HG02884 (cell line): Measurements from ENCODE around the gene NT5C.
A peak's percentile ranks its signal among the peaks of the same experiment; 100 is the strongest.

Experiments used
- ATAC-seq: cut with Tn5 transposase; IDR thresholded peaks from one replicate; pipeline ENCODE4 v1.9.1; 2021; ENCODE audit warnings: mild to moderate bottlenecking, moderate library complexity; ENCODE audit not compliant: unreplicated experiment

NT5C gene

DNA sequence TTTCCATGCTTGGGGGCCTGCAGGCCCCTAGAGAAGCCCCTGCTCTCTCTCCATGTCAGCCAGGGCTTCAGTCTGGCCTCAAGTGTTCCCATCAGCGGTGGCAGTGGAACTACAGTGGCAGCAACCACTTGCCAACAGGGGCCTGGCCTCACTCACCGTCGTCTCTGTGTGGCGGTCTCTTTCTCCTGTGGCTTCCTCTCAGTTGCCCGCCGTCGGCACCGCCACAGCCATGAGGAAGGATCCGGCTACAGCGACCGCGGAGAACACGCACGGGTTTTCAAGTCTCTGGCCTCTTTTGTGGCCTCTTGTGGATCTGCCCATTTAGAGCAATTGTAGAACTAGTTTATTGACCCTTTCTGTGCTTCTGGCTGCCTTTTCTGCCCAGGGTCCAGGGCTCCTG lies 13.2 kb downstream of the NT5C start:
- no peak for ATAC-seq

DNA sequence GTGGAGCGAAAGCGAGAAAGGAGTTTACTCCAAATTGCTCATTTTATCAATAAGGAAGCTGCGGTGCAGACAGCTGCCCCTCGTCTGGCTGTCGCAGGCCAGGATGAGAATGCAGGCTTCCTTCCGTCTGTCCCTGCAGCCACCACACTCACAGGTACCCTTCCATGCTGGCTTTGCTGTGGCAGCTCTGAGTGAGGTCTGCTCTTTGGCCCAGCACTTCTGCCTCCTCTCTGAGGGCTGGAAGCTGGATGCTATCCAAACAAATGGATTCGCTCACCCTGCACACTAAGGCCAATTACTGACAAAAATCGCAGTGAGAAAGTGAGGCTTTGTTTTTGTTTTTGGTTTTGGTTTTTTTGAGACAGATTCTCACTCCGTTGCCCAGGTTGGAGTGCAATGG lies 14.8 kb downstream of the NT5C start:
- ATAC-seq: no peak

DNA sequence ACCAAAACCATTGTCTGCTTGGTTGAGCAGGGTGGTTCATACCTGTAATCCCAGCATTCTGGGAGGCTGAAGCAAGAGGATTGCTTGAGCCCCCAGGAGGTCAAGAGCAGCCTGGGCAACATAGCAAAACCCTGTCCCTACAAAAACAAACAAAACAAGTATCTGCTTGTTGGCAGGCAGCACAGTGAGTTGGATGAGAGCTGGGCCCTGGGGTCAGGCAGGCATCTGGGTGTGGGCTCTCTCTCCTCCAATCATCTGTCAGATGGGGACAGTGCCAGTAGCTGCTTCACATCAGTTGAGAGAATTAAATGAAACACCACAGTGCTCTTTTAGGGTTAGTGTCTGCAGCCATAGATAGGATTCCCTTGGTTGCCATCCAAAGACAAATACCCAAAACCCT lies 16.0 kb downstream of the NT5C start:
- ATAC-seq: no peak

DNA sequence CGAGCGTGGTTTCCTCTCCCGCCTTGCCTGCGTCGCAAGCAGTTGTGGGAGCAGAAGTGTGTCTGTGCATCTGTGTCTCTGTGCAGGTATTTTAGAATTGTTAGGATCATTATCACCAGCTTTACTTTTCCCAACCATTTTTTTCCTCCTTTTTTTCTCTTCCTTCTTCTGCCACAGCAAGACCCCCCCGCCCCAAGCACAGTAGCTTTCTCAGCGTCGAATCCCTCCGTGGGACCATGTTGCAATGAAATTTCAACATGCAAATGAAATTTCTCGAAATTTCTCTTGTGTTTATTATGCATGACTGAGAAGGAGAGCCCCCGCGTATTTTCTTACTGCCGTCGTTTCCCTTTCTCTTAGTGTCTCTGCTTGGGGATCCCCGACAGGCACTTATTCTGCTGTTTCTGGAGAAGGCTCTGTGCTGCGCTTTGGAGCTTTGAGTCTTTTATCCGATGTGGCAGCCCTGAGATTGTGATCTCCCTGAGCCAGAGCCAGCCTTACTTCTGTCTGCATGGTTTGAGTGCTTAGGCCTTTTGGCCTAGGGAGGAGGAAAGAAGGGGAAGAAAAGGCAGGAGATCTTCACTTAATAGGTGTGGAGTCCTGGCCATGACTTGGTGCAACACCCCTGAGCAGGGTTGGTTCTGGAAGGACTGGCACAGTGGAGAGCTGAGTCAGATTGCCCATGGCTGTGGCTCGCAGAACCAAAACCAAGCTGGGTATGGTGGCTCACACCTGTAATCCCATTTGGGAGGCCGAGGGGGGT lies 16.8 kb downstream of the NT5C start:
- no peak for ATAC-seq

DNA sequence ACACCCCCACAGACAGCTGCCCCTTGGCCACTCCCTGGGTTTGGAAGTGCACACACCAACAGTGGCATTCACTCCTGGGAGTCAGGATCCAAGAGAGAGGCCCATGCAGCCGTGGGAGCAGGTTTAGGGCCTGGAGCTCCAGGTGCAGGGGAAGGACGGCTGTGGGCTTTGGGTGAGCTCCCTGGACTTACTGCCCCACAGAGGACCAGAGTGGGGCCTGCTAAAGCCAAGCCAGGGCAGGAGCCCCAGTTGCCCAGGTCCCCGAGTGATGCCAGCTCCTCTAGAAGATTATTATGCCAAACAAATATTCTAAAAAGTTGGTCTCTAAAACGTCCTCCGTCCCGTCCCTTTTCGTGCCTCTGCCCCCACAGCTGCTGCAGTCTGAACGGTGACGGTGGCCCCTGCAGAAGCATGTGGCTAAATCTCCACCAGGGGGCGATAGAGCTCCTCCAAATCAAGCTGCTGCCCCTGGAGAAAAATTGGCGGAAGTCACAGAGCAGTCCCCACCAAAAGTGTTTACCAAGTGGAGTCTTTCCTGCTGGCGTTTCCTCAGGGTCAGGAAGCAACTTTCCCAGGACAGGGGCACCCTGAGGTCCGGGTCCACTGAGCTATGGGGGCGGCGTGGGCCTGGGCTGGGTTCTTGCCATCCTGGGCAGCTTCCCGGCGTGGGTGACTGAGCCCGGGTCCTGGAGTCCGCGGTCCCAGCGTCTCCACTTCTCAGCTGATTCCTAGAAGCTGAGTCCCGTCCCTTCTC lies 17.6 kb downstream of the NT5C start:
- ATAC-seq: no peak

DNA sequence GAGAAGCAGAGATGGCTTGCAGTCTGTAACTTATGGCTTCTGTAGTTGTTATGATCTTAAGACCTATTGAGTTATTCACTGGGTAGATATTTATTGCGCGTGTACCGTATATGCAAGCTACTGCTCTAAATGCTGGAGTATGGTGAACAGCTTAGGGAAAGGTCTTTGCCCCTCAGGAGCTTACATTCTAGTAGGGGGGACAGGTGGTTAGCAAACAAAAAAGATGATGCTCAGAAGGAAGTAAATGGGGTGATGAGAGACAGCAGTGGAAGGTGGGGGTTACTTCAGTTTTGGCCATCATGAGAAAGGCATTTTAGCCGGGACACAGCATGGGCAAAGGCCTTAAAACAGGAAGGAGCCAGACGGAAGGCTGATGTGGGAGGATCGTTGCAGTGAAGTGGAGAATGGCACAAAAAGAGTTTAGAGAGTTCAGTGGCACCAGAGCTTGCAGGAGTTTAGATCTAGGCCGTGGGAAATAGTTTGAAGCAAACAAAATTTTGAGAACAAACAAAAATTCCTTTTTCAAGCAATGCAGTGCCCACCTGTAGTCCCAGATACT lies 19.7 kb downstream of the NT5C start:
- no peak for ATAC-seq

DNA sequence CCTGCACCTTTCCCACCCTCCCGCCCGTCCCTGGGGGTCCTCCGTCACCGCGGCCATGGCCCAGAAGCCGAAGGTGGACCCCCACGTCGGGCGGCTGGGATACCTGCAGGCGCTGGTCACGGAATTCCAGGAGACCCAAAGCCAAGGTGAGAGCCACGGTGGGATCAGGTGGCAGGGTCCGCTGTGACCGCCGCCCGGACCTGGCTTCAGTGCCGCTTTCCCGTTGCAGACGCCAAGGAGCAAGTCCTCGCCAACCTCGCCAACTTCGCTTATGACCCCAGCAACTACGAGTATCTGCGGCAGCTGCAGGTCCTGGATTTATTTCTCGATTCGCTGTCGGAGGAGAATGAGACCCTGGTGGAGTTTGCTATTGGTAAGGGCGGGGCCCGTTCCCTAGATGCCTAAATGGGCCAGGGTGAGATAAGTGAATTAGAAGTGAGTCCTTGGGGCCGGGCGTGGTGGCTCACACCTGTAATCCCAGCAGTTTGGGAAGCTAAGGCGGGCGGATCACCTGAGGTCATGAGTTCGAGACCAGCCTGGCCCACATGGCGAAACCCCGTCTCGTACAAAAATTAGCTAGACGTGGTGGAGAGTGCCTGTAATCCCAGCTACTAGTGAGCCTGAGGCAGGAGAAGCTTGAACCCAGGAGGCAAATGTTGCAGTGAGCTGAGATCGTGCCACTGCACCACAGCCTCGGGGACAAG lies 21.2 kb downstream of the NT5C start:
- ATAC-seq: no peak

DNA sequence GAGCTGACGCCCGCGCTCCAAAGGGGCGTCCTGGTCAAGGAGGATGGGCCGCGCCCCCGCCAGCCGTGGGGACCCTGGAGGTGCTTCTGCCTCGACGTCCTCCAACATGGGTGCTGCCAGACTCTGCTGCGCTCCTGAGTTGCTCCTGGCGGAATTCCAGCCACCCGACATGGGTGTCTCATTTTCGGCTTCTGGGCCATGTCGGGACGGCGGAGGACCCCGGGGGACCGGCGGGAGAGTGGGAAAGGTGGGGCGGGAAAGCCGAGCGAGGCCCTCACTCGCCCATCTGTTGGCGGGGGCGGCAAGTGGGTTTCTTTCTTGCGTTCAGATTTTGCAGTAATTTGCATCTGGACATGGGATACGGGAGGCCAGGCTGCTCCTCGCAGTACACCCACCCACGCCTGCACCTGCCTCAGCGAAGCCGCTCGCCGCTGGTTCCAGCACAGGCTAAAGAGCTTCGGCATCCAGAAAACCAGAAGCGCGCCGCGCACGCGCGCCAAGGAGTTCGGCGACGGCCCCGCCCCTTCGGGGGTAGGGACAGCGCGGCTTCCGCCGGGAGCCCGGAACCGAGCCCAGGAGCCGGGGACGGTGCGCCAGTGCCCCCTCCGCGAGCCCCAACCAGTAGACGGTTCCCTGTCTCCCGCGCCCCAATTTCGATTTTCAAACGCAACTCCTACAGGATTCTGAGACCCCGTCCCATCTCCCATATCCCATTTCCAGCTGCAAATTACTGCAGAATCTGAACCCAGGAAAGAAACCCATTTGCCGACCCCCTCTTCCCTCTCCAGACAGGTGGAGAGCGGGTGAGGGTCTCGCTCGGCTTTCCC lies 21.9 kb downstream of the NT5C start, which contains the start of gene ARMC7:
ARMC7 (plus strand) TSS at position 563 of the 827 bp plus-strand sequence. CDS start 320 bp downstream, outside the sequence.
- ATAC-seq: peak; percentile 51

DNA sequence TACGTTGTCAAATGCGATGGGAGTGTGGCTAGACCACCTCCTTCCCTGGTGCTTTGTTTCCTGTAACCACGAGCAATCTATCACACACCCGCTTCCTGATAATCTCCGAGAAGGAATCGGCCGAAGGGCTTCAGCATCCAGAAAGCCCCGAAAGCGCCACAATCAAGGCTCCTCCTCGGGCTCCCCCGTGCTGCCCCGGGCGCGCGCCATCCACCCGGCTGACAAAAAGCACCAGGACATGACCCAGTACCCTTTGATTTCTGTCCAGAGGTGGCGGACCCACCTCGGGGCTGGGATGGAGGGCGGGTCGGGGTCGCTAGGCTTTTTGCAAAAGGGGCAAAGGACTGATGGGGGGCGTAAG lies 22.5 kb downstream of the NT5C start:
- ATAC-seq: no peak

DNA sequence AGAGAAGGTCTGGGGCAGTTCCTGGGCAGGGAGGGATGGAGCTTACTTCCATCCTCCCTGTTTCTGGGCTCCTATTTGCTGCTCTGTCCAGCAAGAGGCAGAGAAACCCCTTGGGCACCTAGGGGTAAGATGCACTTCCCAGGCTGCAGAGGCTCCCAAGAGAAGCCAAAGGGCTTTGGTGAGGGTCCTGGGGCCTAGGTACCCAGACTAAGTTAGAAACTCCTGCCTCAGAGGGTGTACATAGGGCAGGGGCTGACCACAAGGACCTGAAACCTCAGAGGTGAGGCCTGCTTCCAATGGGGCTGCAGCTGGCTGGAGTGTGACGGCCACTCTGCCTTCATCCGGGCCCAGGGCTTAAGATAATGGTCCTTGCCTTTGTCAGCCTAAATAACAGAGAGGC lies 23.3 kb downstream of the NT5C start:
- no peak for ATAC-seq

DNA sequence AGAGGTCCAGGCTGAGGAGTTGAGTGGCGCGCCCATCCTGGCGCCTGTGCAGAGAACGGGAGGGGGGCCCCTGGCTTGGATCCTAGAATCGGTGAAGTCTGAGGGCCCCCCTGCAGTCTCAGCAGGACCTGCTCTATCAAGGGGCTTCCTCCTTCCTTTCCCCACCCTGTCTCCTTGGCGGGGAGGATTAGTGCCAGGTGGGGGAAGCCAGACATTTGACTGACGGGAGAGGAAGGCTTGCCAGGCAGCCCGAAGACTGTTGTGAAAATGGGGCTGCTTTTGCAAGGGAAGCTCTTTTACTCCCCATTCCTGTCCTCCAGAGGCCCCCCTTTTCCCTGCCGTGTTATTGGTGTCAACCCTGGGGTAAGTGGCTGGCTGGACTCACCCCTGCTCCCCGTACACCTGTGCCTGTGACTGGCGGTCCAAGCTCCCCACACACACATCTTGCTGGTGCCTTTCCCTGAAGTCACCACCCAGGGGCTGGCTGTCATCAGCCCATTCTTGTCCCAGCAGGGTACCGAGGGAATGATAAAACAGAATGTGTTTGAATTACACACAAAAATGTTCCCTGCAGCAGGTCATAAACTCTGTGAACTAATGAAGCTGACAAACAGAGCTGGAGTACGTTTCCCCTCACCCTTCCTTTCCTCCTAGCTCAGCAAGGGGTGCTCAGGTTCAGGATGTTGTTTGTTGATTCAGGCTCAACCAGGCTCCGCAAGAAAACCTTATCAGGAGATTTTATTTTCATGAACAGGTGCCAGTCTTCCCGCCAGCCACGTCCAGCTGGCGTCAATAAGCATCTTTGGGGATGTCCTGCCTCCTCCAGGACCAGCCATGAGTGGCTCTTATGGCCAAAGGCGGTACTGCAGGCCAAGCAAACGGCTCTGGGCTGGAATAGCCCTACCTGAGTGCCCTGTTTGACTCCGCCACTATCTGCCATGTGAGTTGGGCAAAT lies 26.1 kb downstream of the NT5C start:
- ATAC-seq: no peak

DNA sequence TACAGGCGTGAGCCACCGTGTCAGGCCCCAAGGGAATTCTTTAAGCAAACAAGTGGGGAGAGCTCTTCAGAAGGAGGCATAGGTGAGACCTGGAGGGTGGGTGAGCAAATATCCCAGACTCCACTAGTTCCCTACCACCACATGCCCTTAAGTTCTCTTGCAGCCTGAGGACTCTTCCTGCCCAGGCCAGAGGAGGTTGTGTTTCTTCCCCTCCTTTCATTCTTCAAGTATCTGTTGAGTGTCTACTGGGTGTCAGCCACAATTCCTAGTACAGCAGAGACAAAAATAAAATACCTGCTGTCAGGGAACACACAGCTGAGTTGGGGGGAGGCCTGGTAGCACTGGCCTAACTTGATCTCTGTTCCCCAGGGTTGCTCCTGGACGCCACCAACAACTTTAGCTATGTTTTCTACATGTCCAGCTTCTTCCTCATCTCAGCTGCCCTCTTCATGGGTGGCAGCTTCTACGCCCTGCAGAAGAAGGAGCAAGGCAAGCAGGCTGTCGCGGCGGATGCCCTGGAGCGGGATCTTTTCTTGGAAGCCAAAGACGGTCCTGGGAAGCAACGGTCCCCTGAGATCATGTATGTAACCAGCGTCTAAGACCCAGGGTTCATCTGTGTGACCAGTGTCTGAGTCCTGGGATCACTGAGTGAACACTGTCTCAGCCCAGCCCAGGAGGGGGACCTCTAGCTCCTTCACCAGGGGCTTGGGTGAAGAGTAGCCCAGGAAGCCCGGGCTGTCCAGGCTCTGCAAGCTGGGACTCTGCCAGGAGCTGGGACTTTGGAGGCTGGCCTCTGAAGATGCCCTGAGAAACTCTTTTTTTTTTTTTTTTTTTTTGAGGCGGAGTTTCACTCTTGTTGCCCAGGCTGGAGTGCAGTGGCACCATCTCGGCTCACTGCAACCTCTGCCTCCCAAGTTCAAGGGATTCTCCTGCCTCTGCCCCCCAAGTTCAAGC lies 27.7 kb downstream of the NT5C start:
- ATAC-seq: no peak

DNA sequence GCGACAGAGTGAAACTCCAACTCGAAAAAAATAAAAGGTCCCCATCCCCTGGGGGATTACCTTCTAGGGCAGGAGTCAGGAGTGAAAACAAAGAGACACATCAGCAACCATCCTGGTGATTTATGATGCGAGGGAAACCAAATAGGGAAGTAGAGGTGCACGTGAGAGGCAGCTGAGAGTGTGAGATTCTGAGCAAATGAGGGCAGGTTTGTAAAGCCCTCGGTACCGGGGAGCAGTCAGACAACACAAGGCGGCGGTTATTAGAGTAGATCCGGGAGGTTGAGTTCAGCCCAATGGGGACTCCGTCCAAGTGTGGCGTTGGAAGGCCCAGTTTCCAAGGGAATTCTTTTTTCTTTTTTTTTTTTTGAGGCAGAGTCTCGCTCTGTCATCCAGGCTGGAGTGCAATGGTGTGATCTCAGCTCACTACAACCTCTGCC lies 29.1 kb downstream of the NT5C start:
- no peak for ATAC-seq

DNA sequence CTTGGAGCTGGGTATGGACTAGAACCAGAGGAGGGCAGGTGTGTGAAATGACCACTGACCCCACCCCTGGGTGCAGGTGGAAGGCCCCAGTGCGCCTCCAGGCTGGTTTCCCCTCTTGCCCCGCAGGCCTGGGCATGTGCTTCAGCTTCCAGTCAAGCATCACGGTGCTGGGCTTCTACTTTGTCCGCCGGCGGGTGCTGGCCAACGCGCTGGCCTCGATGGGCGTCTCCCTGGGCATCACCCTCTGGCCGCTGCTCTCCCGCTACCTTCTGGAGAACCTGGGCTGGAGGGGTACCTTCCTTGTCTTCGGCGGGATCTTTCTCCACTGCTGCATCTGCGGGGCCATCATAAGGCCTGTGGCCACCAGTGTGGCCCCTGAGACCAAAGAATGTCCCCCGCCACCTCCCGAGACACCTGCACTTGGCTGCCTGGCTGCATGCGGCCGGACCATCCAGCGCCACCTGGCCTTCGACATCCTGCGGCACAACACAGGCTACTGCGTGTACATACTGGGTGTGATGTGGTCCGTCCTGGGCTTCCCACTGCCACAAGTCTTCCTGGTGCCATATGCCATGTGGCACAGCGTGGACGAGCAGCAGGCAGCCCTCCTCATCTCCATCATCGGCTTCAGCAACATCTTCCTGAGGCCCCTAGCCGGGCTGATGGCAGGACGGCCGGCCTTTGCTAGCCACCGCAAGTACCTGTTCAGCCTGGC lies 31.5 kb downstream of the NT5C start:
- ATAC-seq: no peak

DNA sequence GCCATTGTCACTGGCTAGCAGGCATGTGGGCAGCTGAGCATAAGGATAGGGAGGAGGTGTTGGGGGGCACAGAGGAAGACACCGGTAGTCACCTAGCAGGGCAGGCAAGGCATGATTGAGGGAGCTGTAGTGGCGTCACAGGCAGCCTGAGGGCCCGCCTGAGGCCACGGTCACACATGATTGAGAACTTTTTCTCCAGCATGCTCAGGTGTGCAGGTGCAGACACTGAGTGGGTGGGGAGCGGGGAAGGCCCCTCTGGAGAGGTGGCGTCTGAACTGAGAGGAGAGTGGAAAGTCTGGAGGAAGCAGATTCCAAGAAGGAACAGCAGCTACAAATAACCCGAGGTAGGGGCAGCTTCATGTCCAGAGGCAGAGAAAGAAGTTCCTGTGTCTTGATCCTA lies 32.7 kb downstream of the NT5C start:
- ATAC-seq: no peak

DNA sequence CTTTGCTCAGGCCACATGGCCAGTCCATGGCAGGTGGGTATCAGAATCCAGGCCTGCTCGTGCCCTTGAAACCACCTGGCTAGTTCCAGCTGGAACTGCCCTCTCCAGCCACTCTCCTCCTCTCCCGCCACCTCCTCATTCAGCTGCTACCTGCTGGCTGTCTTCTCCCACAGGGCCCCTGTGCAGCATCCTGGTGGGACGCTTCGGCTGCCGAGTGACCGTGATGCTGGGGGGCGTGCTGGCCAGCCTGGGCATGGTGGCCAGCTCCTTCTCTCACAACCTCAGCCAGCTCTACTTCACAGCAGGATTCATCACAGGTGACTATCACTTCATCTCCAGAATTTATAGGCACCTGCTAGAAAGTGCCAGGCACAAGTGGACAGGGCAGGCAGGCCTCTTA lies 33.7 kb downstream of the NT5C start:
- ATAC-seq: no peak

DNA sequence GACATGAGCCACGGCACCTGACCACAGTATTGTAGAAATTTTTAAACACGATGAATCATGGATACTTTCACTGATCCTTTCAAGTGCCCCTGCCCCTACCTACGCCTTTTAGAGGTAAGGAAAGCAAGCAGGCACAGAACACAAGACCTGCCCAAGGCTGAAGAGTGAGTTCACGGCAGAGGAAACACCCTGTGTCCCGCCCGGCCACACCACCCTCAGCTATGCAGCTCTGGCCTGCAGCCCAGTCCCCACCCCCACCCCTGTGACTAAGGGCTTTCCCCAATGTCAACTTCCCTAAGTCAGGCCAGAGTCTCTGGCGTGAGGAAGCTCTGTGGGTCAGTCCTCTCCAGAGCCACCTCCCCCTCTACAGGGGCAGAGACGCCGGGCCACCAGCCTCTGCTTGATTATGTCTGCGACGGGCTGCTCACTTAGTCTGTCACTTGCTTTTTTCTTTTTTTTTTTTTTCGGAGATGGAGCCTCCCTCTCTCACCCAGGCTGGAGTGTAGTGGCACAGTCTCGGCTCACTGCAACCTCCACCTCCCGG lies 35.4 kb downstream of the NT5C start:
- no peak for ATAC-seq
